ENCODE data around the gene RGMB. TPM values are rescaled to one million over a fixed set of nuclear protein-coding genes. Genes with fewer than 3 reads are reported as not detected.
A peak's percentile ranks its signal among the peaks of the same experiment; 100 is the strongest.

The RGMB gene
- total RNA-seq, 1 donor from 2014 or later, result 24.4 TPM

DNA sequence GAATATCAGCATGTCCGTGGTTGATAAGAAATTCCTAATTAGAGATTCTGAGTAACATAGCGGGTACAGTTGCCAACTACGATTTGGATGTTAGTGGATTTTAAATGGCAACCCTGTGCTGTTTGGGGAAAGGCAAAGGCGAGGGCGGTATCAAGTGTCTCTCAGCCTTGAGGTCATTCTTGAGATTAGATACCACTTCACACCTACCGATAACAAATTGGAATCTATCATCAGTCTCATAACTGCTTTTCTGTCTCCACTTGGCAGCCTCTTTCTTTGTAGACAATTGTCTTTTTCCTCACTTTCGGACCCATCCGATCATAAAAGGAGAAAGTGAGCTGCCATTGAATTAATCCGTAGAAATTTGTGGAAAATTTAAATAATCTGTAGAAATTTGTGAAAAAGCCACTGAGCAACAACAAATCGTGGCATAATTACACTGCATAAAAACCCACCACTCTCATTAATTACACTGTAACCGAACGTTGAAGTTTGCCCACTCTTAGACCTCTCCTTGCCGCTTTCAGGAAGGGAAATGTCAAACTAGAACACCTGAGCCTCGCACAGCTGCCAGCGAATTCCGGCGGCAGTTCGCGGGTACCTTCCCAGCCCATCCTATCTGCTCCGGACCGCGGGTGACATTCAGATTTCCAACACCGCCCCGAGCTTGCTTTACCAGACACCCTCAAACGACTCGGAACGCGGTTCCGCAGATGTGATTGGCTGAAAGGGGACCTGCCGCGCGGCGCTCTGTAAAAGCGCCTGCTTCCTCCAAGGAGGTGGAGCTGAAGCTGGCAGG lies 849 bp upstream of the RGMB start:
- peak; percentile 38 for DNase-seq (ENCODE audit: low spot score, unreplicated experiment)
- Mint-ChIP-seq H3K27me3 (no peaks in the 10 kb centered on the region), H3K4me1 (ENCODE audit: low read depth) (peaks cover 35% of the 10 kb centered on the region), H3K4me3 (ENCODE audit: low read depth) (peak overlapping the region; percentile 91), H3K36me3 (ENCODE audit: insufficient read depth) (no peaks in the 10 kb centered on the region), H3K27ac (peak overlapping the region; percentile 95), H3K9me3 (ENCODE audit: low read depth) (no peaks in the 10 kb centered on the region)
- TF ChIP-seq, protein P1, sequence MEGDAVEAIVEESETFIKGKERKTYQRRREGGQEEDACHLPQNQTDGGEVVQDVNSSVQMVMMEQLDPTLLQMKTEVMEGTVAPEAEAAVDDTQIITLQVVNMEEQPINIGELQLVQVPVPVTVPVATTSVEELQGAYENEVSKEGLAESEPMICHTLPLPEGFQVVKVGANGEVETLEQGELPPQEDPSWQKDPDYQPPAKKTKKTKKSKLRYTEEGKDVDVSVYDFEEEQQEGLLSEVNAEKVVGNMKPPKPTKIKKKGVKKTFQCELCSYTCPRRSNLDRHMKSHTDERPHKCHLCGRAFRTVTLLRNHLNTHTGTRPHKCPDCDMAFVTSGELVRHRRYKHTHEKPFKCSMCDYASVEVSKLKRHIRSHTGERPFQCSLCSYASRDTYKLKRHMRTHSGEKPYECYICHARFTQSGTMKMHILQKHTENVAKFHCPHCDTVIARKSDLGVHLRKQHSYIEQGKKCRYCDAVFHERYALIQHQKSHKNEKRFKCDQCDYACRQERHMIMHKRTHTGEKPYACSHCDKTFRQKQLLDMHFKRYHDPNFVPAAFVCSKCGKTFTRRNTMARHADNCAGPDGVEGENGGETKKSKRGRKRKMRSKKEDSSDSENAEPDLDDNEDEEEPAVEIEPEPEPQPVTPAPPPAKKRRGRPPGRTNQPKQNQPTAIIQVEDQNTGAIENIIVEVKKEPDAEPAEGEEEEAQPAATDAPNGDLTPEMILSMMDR (IDR thresholded peaks at IDR 0.05; ENCODE audit: unreplicated experiment), result peak; percentile 7

DNA sequence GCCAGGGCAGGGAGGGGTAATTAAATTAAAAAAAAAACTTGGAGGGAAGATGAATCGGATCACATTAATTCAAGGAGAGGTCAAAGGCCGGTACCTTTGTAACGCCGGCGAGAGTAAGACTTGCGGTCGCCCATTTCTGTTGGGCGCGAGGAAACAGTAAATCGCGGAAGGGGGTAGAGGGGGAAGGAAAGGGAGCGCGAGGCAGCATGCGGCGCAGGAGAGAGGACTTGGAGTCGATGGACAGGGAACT lies 324 bp upstream of the RGMB start:
- Mint-ChIP-seq H3K36me3 (ENCODE audit: insufficient read depth) (no peaks in the 10 kb centered on the region), H3K4me3 (ENCODE audit: low read depth) (peak overlapping the region; percentile 91), H3K9me3 (ENCODE audit: low read depth) (no peaks in the 10 kb centered on the region), H3K27me3 (no peaks in the 10 kb centered on the region), H3K4me1 (ENCODE audit: low read depth) (peaks cover 35% of the 10 kb centered on the region), H3K27ac (peak overlapping the region; percentile 95)
- TF ChIP-seq, protein P1 (IDR thresholded peaks at IDR 0.05; ENCODE audit: unreplicated experiment), result no peak
- DNase-seq (ENCODE audit: low spot score, unreplicated experiment), result no peak

DNA sequence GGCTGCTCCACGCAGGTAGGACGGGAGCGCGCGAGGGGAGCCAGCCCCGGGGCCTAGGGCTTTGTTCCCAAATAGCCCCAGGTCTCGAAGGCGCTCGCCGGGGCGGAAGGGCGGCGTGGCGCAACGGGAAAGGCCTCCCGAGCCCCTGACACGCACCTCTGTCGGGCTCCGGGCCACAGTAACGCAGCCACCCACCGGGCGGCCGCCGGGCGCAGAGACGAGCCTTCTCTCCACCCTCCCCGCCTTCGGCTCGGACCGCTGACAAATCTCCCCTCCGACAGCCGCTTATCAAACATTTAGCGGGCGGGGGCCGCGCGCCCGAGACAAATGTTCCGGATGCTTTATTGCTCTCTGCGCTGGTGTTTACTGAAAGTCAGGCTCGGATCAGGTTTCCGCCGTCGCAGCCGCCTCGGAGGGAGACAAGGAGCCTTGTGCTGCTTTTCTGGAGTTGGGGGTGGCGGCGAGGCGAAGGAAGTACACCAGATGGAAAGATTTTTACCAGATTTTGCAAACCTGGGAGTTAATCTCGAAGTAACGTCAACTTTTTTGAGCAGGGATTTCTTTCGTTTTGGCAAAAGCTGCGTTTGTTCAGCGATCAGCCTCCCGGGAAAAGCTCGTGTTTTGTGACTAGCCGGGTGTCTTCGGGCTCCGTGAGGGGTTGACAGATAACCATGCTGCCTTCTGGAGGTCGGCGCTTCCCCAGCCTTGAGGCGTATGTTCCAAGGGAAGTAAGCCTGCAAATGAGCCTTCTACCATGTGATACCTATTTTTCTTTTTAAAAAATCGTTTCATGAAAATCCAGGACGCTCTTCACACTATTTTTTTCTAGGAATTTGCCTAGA lies 950 bp downstream of the RGMB start:
- peaks cover 34% of the 10 kb centered on the region for H3K4me1 Mint-ChIP-seq (ENCODE audit: low read depth)
- peak; percentile 55 for DNase-seq (ENCODE audit: low spot score, unreplicated experiment)
- peaks cover under 1% of the 10 kb centered on the region for H3K36me3 Mint-ChIP-seq (ENCODE audit: insufficient read depth)
- TF ChIP-seq, protein P1 (IDR thresholded peaks at IDR 0.05; ENCODE audit: unreplicated experiment), result no peak
- no peaks in the 10 kb centered on the region for H3K9me3 Mint-ChIP-seq (ENCODE audit: low read depth)
- peak overlapping the region; percentile 91 for H3K4me3 Mint-ChIP-seq (ENCODE audit: low read depth)
- H3K27me3 Mint-ChIP-seq, result no peaks in the 10 kb centered on the region
- H3K27ac Mint-ChIP-seq, result peak overlapping the region; percentile 98

DNA sequence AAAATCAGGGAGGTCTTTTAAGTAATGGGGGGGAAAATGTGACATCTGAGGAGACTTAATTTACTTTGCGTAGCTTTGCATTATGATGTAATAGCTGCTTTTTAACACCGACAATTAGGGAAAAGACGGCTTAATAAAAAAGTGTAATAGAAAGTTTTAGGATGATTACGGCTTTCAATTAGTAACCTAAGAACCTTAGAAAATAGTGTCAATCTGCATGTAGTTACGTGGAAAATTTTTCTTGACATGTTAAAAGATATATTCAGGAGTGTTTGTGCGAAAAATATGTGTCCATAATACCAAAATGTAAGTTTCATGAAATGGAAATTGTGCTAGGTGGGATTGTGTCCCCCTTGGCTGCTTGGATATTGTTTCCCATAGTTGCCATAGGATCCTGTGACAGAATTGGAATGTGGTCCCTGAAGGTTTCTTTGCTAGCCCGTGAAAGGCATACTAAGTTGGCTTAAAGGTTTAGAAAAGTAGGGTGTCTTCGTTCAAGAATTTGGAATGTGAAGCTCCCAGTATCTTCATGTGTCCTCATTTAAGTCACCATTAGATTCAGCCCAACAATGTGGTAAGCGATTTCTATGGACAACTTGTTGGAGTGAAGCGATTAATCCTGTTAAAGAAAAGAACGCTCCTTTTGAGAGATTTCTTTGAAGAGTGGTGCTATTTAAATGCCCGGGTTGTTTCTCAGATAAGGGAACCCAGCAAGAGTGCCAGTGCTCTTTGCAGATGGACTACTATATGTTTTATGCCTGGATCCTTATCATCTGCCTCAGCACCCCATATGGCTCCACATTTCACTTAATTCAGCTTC lies 2.0 kb downstream of the RGMB start:
- Mint-ChIP-seq H3K4me1 (ENCODE audit: low read depth) (peaks cover 36% of the 10 kb centered on the region), H3K9me3 (ENCODE audit: low read depth) (no peaks in the 10 kb centered on the region), H3K27me3 (no peaks in the 10 kb centered on the region), H3K4me3 (ENCODE audit: low read depth) (peak overlapping the region; percentile 91), H3K36me3 (ENCODE audit: insufficient read depth) (peaks cover 5% of the 10 kb centered on the region), H3K27ac (peak overlapping the region; percentile 98)
- DNase-seq (ENCODE audit: low spot score, unreplicated experiment), result no peak
- TF ChIP-seq, protein P1 (IDR thresholded peaks at IDR 0.05; ENCODE audit: unreplicated experiment), result no peak
